A204.1 (cell line): ENCODE results near the gene IFITM1.
"Not testable (repeated sequence)": the region's sequence is repeated elsewhere in the genome, so short reads cannot be mapped to it uniquely, and the experiment has no call there.

Experiments
- FAIRE-seq: peaks from 2 replicates; lab custom pipeline; 2012; peaks lifted over from hg19 to GRCh38; lab: Jason Lieb, UNC

Gene IFITM1

GRCh38 chr11:308740-309665 is 4.8 kb upstream of the IFITM1 start:
- not testable (repeated sequence) for FAIRE-seq

DNA sequence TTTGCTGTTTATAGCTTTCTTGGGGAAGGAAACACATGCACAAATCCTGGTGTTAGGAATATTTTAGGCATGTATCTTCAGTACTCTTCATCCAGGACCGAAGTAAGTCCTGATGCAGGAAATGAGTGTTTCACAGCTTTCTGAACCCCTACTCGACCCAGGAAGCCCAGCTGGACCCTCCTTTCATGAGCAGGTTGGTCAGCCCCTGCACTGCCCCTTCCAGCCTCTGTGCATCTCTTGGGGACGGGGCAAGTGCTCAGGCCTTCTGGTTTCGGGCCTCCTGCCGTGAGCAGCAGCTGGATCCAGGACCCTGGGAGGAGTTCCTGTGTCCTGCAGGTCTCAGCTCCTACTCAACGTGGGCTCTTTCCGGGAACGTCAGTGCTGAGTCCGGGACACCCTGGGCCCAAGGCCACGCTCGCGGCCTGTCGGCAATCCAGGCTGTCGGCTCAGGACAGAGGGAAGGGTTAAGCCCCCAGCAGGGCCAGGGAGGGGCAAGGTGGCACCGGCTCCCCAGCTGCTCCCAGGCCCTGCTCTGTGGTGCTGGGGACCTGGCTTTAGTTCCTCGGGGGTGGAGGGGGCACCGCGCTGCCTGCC is 3.8 kb upstream of the IFITM1 start:
- FAIRE-seq: not testable (repeated sequence)

GRCh38 chr11:311013-311748 is 2.7 kb upstream of the IFITM1 start:
- not testable (repeated sequence) for FAIRE-seq

- FAIRE-seq: no peak
Observed at GRCh38 chr11:312092-312816, 1.6 kb upstream of the IFITM1 start.

DNA sequence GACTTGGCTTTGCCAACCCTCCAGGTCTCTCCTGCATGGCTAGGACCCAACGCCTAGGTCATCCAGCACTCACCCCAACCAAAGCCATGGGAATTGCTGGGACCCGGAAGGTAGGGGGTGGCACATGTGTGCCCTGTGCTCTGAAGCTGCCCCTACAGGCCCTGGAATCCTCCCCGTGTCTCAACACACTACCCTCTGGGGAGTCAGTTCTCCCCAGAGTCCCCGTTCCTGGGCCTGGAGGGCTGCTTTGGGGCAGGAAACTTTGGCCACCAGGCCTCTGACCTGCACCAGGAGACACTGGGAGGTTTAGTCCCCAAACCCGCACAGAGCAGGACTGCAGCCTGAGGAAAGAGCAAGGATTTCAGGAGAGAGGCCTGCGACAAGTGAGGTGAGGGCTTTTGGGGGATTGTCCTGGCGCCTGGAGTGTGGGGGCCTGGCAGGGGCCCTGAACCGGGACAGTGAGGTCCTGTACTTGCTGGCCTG is 495 bp upstream of the IFITM1 start:
- FAIRE-seq: no peak

DNA sequence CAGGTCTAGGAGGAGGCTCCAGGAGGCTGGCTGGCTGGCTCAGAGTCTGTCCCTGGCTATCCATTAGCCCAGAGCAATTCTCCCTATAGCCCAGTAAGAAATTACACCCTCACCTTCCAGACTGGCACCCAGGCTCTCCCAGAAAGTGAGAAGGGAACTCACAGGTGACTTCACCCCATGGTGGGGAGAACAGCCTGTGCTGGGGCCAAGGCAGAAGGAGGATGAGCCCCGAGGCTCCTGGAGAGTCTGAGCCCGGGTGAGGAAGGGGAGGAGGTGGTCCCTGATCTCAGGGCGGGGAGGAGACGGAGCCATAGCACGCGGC is 675 bp downstream of the IFITM1 start:
- not testable (repeated sequence) for FAIRE-seq

GRCh38 chr11:315051-315481 is 1.2 kb downstream of the IFITM1 start:
- FAIRE-seq: no peak

GRCh38 chr11:315516-315994 is 1.7 kb downstream of the IFITM1 start:
- FAIRE-seq: no peak

GRCh38 chr11:316031-316701 is 2.3 kb downstream of the IFITM1 start:
- FAIRE-seq: no peak

DNA sequence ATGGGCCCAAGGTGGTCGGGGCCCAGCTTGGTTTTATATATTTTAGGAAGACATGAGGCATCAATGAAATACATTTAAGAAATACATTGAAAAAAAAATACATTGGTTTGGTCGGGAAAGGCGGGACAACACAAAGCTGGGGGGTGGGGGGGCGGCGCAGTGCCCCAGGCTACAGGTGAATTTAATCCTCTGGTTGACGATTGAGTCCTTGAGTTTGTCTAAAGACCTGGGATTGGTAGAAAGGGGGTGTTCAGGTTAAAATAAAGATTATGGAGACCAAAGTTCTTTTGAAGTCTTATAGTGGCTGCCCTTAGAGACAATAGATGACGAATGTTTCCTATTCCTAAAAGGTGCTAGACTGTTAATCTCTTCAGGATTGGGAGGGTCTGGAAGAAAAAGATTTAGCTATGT is 3.1 kb downstream of the IFITM1 start:
- no peak for FAIRE-seq

- not testable (repeated sequence) for FAIRE-seq
Observed at GRCh38 chr11:317668-318404, 4.0 kb downstream of the IFITM1 start.

DNA sequence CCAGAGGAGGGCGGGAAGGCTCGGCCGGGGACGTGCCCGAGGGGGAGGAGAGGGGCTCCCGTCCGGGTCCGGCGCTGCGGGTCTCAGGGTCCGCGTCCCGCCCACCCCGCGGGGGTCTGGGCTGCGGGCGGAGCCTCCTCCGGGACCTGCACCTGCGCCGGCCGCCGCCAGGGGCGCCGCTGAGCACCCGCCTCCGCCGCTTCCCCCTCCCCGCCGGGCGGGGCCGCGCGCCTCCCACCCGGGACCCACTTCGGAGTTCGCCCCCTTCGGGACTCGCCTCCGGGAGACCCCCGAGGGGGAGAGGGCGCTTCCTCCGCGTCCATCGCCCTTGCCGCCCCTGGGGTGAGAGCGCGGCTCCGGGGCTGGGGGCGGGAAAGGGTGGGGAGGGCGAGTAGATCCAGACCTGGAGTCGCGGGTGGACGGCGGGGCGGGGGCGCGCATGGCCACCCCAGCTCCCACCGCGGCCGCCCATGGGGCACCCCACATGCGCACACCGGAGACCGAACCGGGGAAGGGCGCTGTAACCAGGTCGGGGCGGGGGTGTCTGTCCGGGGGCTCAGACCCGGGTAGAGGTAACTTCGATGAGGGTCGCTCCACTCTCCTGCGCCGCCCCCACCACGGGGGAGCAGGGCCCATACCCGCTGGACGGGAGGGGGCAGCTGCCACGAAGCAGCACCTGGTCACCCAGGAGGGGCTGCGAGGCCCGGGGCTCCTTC is 4.7 kb downstream of the IFITM1 start:
- not testable (repeated sequence) for FAIRE-seq

DNA sequence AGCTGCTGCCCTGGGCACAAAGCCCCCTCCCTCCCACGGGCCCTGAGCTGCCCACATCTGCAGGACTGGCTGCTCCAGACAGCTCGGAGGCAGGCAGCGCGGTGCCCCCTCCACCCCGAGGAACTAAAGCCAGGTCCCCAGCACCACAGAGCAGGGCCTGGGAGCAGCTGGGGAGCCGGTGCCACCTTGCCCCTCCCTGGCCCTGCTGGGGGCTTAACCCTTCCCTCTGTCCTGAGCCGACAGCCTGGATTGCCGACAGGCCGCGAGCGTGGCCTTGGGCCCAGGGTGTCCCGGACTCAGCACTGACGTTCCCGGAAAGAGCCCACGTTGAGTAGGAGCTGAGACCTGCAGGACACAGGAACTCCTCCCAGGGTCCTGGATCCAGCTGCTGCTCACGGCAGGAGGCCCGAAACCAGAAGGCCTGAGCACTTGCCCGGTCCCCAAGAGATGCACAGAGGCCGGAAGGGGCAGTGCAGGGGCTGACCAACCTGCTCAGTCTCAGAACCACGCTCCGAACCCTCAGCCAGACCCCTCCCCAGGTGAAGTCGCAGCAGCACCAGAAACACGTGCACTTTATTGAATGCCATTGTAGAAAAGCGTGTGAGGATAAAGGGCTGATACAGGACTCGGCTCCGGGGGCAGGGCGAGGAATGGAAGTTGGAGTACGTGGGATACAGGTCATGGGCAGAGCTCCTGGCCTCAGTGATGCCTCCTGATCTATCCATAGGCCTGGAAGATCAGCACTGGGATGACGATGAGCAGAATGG is 5.5 kb downstream of the IFITM1 start:
- FAIRE-seq: not testable (repeated sequence)

GRCh38 chr11:319888-320273 is 6.0 kb downstream of the IFITM1 start:
- not testable (repeated sequence) for FAIRE-seq

GRCh38 chr11:324156-324555 is 10.3 kb downstream of the IFITM1 start:
- no peak for FAIRE-seq

DNA sequence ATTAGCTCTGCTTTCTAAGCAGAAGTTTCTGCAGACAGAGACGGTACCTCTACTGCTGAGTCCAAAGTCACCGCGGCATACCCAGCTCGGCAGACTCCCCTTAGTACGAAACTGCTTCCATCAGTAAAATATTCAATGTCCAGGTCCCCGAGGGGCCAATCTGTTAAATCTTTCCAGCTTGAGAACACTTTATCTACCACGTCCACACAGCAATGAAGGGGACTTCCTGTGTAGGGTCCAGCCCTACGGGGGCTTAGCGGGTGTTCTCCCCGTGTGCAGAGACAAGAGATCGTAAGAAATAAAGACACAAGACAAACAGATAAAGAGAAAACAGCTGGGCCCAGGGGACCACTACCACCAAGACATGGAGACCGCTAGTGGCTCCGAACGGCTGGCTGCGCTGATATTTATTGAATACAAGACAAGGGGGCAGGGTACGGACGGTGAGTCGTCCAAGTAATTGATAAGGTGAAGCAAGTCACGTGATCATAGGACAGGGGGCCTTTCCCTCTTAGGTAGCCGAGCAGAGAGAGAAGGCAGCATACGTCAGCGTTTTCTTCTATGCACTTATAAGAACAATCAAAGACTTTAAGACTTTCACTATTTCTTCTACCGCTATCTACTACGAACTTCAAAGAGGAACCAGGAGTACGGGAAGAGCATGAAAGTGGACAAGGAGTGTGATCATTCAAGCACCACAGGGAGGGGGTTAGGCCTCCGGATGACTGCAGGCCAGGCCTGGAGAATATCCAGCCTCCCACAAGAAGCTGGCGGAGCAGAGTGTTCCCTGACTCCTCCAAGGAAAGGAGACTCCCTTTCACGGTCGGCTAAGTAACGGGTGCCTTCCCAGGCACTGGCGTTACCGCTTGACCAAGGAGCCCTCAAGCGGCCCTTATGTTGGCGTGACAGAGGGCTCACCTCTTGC is 11.0 kb downstream of the IFITM1 start:
- not testable (repeated sequence) for FAIRE-seq

DNA sequence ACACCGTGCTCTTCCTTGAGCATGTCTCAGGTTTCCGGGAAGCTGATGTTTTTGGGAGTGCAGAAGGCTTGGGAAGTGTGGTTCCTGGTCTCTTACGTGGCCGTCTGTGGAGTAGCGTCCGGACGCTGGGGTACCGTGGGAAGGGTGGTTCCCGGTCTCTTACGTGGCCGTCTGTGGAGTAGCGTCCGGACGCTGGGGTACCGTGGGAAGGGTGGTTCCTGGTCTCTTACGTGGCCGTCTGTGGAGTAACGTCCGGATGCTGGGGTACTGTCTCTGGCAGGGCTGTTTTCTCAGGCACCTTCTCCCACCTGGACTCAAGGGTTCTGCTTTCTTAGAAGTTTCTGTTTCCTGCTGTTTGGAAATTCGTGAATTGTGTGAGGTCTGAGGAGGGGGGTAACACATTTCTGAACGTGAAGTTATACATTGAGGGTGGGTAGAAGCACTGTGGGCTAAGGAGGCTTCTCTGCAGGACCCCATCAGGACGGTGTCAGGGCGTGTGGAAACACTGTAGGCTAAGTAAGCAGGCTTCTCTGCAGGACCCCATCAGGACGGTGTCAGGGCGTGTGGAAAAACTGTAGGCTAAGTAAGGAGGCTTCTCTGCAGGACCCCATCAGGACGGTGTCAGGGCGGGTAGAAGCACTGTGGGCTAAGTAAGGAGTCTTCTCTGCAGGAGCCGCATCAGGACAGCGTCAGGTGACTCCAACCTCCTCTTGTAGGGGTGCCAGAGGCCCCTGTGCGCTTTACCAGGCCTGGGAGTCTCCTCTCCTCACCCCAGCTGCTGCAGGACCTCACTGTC is 12.2 kb downstream of the IFITM1 start:
- no peak for FAIRE-seq

- FAIRE-seq: no peak
Observed at GRCh38 chr11:326592-326841, 12.7 kb downstream of the IFITM1 start.
